Activated naive CD4-positive, alpha-beta T cell treated with Interleukin-2 at 50 U/mL for 16 hours (primary cell): ENCODE results near the gene GABPB1.

Experiments used
- DNase-seq: peaks from one replicate; pipeline ENCODE4 v3.0.0-alpha.2; 2020

Gene GABPB1

GRCh38 chr15:50236433-50236832, 118.6 kb downstream of the GABPB1 start:
- no peak for DNase-seq

GRCh38 chr15:50235794-50236193, 119.2 kb downstream of the GABPB1 start:
- DNase-seq: no peak

- no peak for DNase-seq
Observed at GRCh38 chr15:50234764-50235163, 120.2 kb downstream of the GABPB1 start.

DNA sequence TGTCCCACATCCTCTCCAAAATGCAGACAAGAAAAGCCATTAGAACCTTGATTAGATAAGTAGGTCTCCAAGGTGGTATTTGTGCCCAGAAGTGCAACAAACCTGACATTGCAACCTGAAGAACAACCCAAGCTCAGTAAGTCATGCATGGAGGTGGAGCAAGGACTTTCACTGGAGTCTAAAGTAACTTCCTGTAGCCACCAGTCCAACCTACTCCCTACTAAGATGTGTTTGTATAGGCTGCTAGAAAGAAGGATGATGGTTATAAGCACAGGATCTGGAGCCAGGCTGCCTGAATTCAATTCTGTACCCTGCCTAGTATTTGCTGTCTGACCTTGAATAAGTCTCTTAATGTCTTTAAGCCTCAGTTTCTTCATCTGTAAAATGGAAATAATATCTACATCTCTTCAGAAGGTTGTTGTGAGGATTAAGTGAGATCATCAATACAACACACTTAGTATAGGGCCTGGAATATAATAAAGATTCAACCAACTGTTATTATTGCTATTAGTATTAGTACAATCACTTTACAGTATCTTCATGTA, 121.7 kb downstream of the GABPB1 start:
- DNase-seq: no peak

GRCh38 chr15:50232791-50233190, 122.2 kb downstream of the GABPB1 start:
- DNase-seq: no peak

DNA sequence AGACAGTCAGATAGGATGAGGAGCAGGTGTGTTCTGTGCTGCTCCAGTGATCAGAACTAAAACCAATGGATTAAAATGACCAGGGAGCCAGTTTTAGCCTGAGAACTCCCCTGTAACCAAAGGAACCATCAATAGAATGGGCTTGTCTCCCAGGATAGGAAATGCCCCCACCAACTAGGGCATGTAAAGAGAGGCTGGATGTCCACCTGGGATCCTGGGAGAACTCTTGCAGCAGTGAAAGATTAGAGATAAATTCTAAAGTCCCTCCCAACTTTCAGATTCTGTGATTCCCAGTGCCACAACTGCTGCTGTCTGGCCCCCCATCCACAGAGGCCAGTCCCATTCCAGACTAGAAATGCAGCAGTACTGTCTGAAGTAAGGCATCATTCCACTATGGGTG, 123.2 kb downstream of the GABPB1 start:
- no peak for DNase-seq

DNA sequence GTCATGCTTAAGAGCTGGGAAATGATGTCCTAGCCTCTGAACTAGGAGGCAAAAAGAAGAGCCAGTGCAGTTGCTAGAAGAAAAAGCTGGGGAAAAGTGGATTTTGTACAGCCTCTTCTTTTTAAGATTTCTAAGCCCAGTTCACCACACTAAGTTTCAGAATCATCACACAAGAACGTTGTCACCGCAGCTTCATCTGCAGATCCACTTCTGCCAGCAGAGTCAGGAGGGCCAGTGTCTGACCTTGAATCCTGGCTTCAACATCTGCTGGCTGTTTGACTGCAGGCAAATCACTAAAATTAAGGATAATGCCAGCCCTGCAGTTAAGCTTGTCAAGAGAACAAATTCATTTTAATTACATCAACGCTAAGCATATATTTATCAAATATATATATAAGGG, 125.7 kb downstream of the GABPB1 start:
- DNase-seq: no peak

DNA sequence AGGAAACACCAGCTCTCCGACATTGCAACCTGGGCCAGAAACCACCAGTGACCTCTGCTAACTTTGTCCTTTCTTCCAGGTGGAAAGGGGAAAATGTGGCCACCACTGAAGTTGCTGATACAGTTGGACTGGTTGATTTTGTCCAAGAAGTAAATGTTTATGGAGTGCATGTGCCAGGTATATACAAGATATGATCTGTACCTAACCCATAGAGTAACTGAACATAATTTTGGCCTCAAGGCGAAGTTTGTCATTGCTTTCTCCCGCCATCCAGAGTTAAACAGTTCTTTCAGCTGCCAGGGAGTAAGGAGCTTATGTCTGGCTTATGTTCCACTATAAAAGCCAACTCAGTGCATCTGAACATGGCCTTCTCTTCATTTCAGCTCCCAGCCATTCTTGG, 126.1 kb downstream of the GABPB1 start:
- no peak for DNase-seq

- no peak for DNase-seq
Observed at GRCh38 chr15:50227076-50227475, 127.9 kb downstream of the GABPB1 start.

DNA sequence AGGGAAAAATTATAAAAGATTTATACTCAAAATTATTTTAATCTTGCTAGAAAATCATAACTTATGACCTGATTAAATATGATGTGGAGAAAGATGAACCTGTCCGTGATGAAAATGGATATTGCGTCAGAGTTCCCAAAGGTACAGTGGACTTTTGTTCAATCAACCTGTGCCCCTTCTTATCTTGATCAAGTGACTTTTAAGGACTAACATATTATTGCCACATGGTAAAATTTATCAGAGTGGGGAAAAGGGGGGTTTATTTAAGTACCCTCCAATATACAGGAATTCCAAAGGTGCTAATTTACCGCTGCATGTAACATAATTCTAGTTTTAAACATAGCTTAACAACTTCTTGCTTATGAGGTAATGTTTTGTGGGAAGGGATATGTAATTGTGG, 129.1 kb downstream of the GABPB1 start:
- no peak for DNase-seq
